GM21515 (cell line): ENCODE measurements around the gene ARHGAP22.
A peak's percentile ranks its signal among the peaks of the same experiment; 100 is the strongest.

Experiments
- ATAC-seq: cut with Tn5 transposase; IDR thresholded peaks from one replicate; pipeline ENCODE4 v1.9.1; 2021; ENCODE audit not compliant: unreplicated experiment

Gene ARHGAP22

DNA sequence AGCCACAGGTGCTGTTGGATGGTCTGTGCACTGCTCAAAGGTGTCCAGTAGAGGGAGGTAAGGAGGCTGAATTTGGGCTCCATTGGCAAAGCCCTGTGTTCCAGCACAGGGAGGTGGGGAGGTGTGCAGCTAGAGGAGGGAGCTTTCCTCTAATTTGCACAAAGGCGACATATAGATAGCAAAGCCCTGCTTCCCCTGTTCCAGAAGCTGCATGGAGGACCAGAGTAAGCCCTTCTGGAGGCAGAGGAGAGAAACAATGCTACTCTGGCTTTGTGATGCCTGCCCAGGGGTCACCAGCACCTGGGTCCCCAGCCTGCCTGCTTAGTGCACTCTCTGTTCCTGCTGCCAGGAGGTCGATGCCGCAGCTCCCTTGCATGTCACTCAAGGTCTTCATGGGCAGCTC, 3.4 kb upstream of the ARHGAP22 start:
- ATAC-seq: peak; percentile 84

DNA sequence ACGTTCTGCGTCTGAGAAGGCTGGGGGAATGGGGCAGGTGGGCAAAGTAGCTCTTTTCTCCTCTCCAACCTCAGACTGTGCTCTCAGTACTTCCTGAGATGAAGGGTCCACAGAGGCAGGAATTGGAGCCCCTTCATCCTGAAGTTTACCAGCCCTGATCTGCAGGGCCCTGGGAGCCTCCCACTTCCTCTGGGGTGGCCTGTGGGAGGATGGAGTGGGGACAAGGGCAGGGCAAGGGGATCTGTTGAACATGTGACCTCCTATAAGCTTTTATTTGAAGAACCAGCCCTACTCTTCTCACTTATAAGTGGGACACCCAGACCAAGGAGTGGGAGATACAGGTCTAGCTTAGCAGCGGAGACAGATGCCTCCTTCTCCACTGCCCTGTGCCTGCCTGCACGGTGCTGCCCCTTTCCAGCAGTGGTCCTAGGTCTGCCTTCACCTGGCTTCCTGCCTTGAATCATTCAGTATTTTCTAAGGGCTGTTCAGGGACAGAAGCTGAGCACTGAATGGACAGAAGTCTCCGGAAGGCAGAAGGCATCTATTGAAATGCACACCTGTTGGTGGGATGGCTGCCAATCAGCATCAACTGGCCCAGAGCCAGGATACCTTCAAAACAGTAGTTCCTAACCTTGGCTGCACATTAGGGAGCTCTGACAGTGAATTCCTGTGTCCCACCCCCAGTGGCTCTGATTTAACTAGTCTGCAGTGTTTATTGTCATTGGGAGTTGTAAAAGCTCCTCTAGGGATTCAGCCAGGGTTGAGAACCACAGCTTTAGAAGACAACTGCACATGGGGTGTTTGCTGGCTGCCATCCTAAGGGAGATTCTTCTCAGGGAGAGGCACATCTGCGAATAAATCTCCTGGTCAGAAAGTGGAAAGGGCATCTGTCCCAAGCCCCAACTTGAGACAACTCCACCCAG, 2.7 kb upstream of the ARHGAP22 start:
- no peak for ATAC-seq

DNA sequence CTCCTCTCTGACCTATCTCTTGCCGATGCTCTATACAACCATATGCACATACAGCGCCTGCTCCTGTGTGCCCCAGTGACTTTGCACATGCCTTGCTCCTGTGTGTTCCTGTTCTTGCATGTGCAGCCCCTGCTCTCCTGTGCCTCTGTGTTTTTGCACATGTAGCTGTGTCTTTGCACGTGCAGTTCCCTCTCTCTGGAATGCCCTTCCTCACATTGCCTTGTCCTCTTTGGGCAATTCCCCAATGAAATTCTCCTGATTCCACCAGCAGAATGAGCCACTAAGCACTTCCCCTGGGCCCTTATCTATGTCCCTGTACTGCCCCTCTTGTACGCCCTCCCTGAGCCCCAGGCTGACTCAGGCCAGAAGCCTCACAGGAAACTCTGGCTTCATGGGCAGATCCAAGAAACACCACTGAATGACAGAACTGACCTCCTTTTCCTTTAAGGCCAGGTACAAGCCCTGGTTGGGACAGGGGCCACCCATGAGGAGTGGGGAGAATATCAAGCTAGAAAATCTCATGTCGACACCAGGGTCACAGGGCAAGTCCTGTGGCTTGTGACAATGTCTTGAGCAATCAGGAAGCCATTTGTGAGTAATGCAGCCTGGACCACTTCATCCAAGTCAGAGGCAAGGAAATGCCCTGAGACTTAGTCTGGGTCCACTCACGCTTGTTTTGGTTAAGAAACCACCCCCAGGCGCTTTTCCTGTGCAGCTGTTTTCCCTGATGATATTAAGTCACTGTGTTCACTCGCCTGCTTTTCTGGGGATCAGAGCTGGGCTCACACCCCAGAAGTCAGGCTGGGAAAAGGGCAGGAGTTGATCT, 1.9 kb upstream of the ARHGAP22 start:
- ATAC-seq: no peak

DNA sequence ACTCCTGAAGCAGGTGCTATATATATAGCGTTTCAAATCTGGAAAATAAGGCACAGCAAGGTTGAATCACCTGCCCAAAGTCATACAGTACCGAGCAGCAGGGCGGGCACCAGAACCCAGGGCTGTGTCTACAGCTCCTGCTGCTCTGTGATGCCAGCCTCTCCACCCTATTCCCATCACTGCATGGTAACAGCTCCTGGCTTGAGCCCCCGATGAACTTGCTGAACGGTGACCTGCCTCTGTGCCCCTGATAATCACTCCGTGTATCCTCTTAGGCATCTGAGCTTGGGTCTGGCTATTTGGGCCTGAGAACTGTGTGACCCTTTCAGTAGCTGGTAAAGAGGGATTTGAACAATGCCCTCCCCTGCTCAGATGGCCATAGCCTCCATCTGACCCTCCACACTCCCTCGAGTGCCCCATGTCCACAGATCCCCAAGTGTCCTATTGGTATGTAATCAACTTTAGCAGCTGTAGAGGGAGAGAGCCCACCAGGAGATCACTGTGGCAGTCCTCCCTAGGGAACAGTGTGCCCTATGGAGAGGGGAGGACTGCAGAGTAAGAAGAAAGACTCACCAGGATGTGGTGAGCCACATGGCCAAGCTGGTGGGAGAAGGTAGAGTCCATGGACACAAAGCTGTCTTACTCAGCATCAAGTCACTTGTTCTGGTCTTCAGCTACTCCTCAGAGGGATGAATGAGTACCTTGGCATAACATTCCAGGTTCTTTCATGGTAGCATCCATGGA, 1.1 kb upstream of the ARHGAP22 start:
- no peak for ATAC-seq

DNA sequence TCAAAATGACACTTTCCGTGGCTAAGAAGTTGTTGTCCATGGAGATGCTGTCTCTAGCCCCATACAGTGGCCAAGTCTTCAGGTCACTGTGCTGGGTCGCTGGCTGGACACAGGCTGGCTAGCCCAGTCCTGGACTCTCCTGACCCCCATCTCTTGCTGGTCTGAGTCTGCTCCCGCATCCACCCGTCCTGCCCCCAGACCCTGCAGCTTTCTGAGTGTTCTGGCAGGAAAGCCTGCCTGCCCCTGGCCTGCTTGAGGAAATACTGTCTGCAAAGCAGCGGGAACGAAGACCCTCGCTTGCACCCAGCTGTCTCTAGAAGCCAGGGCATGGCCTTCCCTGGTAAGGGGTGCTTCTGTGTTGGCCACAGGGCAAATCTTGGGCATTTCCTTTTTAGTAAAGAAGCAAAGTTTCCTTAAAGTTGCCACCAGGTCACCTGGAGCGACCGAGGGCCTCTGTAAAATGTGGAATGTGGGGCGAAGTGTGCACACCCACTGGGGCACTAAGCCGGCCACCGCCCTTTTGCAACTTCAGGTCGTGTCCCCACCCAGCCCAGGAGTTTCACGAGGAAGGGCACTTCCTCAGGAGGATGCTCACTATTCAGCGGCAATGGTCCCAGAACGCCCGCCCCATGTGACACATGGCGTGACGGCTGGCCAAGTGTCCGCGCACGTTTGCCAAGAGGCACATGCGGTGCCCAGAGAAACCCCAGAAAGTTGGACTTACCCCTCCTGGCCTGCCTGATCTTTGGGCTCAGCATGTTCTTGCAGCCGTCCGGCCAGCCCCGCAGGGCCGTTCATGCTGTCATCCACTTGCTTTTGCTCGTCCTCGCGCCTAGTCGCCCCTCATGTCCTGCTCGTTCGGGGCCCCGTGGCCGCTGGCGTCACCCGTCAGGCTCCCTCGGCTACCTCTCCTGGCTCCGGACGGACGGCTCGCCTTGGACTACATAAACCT, 558 bp downstream of the ARHGAP22 start:
- no peak for ATAC-seq

DNA sequence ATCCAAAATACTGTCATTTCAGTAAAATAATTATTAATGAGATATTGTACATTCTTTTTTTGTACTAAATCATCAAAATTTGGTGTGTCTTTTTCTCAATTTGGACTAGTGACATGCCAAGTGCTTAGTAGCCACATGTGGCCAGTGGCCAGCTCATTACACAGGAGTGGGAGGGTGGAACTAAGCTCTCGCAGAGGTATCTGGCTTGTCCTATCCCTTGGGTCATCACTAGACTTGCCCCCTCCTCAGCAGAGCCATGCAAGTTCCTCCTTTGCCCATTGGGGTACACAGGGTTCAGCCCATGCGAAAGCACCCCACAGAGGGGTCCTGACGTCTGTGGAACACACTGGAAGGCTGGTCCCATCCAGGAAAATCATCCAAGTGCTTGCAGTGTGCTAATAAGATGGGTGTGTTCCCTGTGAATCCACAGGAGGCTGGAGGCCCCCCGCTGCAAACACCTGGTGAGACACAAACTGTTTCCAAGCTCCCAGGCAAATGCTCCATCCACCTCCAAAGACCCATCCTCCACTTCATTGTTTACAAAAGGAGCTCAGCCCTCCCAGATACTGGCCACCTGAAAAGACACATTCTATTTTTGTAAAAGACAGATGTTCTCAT, 1.3 kb downstream of the ARHGAP22 start:
- no peak for ATAC-seq

- ATAC-seq: no peak
Observed at GRCh38 chr10:48602401-48603135, 2.3 kb downstream of the ARHGAP22 start.

DNA sequence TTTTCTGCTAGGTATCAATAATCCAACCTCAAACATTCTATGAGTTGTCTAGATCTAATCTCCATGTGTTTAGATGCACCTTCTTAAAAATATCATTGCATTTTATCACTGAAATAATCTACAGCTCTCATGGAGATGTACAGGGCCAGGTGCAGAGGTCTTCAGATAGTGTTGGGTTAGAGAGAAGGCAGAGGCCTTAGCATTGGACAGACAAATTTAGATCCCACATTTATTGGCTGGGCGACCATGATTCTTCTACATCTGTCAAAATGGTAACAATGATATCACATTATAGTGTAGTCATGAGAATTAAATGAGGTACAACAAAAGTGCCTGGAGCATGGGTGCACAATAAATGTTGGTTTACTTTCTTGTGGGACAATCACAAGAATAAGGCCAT, 3.1 kb downstream of the ARHGAP22 start:
- ATAC-seq: no peak

GRCh38 chr10:48600645-48601505, 4.0 kb downstream of the ARHGAP22 start:
- ATAC-seq: no peak

GRCh38 chr10:48599830-48600134, 5.1 kb downstream of the ARHGAP22 start:
- no peak for ATAC-seq

- no peak for ATAC-seq
Observed at GRCh38 chr10:48598936-48599829, 5.7 kb downstream of the ARHGAP22 start.

DNA sequence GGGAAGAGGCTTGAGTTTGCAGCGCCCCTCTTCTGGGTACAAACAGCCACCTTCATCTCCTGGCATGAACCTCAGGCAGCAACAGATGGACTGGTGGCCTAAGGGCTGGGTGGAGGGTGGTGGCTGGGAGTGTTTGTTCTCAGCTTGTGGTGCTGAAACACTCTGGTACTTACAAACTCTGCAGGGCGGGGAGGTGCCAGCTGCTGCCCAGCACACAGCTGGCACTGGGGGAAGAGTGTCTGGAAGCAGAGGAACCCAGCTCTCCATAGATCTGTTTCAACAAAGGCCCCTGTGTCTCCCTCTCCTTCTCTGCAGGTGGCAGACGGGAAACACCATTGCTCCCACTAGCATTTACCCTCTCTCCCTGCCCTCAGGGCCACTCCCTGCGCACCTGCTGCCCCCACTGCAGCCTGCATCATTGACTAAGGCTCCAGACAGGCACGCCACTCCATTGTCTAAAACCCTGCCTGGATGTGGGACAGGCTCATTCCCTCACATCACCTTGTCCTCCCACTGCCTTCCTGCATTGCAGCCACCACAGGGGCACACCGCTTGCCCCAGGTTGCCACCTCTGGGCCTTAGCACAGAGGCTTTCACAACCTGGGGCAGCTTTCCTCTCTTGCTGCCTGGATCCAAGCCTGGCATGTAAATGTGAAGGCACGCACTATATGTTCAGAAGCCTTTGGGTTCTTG, 6.5 kb downstream of the ARHGAP22 start:
- no peak for ATAC-seq

GRCh38 chr10:48595539-48595932, 9.3 kb downstream of the ARHGAP22 start:
- ATAC-seq: no peak

DNA sequence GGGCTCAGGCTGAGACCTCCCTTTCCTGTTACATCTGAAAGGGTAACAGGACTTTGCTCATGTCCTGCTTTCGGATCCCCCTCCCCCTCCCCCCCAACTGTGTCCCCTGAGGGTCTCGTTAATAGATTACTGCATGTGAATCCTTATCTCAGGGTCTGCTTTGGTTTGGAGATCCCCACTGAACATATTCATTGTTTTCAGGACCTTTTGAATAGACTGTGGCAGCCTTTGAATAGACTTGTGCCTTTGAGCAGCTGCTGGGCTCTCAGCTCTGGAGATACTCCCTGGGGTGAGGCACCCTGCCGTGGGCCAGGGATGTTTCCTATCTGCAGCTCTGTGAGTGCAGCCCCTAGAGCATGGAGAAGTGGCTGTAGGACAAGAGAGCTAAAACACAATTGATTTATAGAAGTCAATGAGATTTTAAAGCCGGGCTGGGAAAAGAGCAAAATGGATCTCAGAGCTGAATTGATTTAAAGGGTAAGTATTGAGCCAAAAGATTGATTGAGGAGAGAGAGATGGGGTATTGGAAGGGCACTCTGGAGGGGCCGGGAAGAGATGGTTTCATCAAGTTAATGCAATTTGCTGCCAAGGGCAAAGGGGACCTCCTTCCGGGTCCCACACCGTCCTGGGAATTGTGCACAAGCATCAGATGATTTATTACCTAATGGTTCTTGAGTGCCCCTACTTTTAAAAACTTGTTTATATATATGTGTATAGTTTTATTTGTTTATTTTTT, 9.9 kb downstream of the ARHGAP22 start:
- ATAC-seq: no peak

GRCh38 chr10:48594371-48594770, 10.5 kb downstream of the ARHGAP22 start:
- ATAC-seq: no peak

DNA sequence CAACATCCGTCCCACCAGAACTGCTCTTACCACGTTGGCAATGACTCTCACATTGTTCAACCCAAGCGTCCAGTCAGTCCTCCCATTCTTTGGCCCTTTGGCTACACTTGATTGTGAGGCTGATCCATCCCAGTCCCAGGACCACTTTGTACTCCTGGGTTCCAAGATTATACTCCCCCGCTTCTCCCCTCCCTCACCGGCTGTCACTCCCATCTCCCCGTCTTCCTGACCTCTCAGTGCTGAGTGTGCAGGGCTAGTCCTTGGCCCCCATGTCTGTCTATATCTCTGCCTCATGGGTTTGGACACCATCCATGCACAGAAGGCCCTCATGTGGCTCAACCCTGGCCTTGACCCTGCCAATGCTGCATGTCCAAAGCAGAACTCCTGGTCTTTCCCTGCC, 12.5 kb downstream of the ARHGAP22 start:
- no peak for ATAC-seq
